HEK293 (cell line): Measurements from ENCODE around the gene ERBB4.

Experiments
- CTCF ChIA-PET: fragments of 350-600 bp; formaldehyde crosslinking; extraction: SDS; loops from one replicate; lab custom pipeline; 2021; ENCODE audit warnings: antibody characterized with exemption; lab: Yijun Ruan, JAX
- POLR2A ChIA-PET: fragments of 300-600 bp; formaldehyde crosslinking; extraction: SDS; loops from one replicate; lab custom pipeline; 2020; ENCODE audit warnings: antibody characterized with exemption, inconsistent platforms; lab: Yijun Ruan, JAX
- H3K27ac ChIP-seq: fragments of 200-500 bp; sonication (Bioruptor generic); 2 replicates; pipeline ENCODE4 v1.5.1; 2014; ENCODE audit warnings: low read depth, low read length, control low read depth, inconsistent platforms; ENCODE audit errors: extremely low read depth
- H3K36me3 ChIP-seq, 2 experiments: fragments of 200-500 bp in 1 of 2; sonication (Bioruptor generic) in 1 of 2; 1 replicate in 1 of 2; 2 replicates in 1 of 2; pipeline ENCODE4 v1.5.1; 2014 to 2017; ENCODE audit warnings: inconsistent platforms in 2 of 2, low read length in 2 of 2; ENCODE audit not compliant: control insufficient read depth in 2 of 2, insufficient read depth in 1 of 2
- H3K4me1 ChIP-seq: fragments of 200-500 bp; sonication (Bioruptor generic); 2 replicates; pipeline ENCODE4 v1.5.1; 2014; ENCODE audit warnings: mild to moderate bottlenecking, low read length, inconsistent platforms; ENCODE audit not compliant: control insufficient read depth, insufficient read depth
- H3K4me3 ChIP-seq: 2 replicates; pipeline ENCODE4 v1.5.1; 2011; ENCODE audit warnings: low read depth, mild to moderate bottlenecking, control low read depth, low read length, moderate library complexity
- H3K9me3 ChIP-seq: fragments of 200-500 bp; sonication (Bioruptor generic); 2 replicates; pipeline ENCODE4 v1.5.1; 2014; ENCODE audit warnings: low read depth, low read length, inconsistent platforms; ENCODE audit not compliant: control insufficient read depth, insufficient read depth
- BCL6B ChIP-seq: fragments of 450-650 bp; formaldehyde crosslinking; IDR thresholded peaks from 2 replicates; pipeline ENCODE4 v1.5.1; 2017; ENCODE audit warnings: missing biosample characterization, missing genetic modification characterization
- CTCF ChIP-seq: fragments of 450-650 bp; formaldehyde crosslinking; IDR thresholded peaks from 2 replicates; pipeline ENCODE4 v1.5.1; 2016; ENCODE audit warnings: missing biosample characterization, missing genetic modification characterization
- INSM2 ChIP-seq: fragments of 450-650 bp; formaldehyde crosslinking; IDR thresholded peaks from 2 replicates; pipeline ENCODE4 v1.5.1; 2016; ENCODE audit warnings: missing biosample characterization, missing genetic modification characterization
- KLF7 ChIP-seq: fragments of 450-650 bp; formaldehyde crosslinking; IDR thresholded peaks from 2 replicates; pipeline ENCODE4 v1.5.1; 2016; ENCODE audit warnings: missing biosample characterization, missing genetic modification characterization, borderline replicate concordance
- MEIS1 ChIP-seq: sonication (generic); formaldehyde crosslinking; IDR thresholded peaks from 2 replicates; pipeline ENCODE4 v1.8.1; 2022; ENCODE audit warnings: missing genetic modification reagents, mild to moderate bottlenecking, borderline replicate concordance
- TCF7L2 ChIP-seq: IDR thresholded peaks from 2 replicates; pipeline ENCODE4 v1.6.1; 2011; ENCODE audit warnings: low read depth, mild to moderate bottlenecking, inconsistent platforms, low read length, moderate library complexity, borderline replicate concordance
- ZBTB21 ChIP-seq: fragments of 450-650 bp; formaldehyde crosslinking; IDR thresholded peaks from 2 replicates; pipeline ENCODE4 v1.5.1; 2017; ENCODE audit warnings: missing biosample characterization, missing genetic modification characterization
- ZBTB6 ChIP-seq: fragments of 450-650 bp; formaldehyde crosslinking; IDR thresholded peaks from 2 replicates; pipeline ENCODE4 v1.5.1; 2017; ENCODE audit warnings: missing biosample characterization, missing genetic modification characterization
- ZBTB8A ChIP-seq: fragments of 450-650 bp; formaldehyde crosslinking; IDR thresholded peaks from 2 replicates; pipeline ENCODE4 v1.5.1; 2016; ENCODE audit warnings: missing biosample characterization, missing genetic modification characterization
- ZNF16 ChIP-seq: fragments of 450-650 bp; formaldehyde crosslinking; IDR thresholded peaks from 2 replicates; pipeline ENCODE4 v1.5.1; 2016; ENCODE audit warnings: low read depth, missing biosample characterization, missing genetic modification characterization
- ZNF266 ChIP-seq: fragments of 450-650 bp; formaldehyde crosslinking; IDR thresholded peaks from 2 replicates; pipeline ENCODE4 v1.5.1; 2016; ENCODE audit warnings: missing biosample characterization, missing genetic modification characterization, low read depth
- ZNF274 ChIP-seq, 2 experiments: fragments of 200-500 bp in 1 of 2; fragments of 450-650 bp in 1 of 2; sonication (Bioruptor generic) in 1 of 2; formaldehyde crosslinking in 1 of 2; IDR thresholded peaks; 2 replicates each; pipeline versions ENCODE4 v1.5.1 to v1.6.1; 2014 to 2016; ENCODE audit warnings: borderline replicate concordance in 1 of 2, inconsistent platforms in 1 of 2, low read length in 1 of 2, missing biosample characterization in 1 of 2, missing genetic modification characterization in 1 of 2
- ZNF280D ChIP-seq: fragments of 450-650 bp; formaldehyde crosslinking; IDR thresholded peaks from 2 replicates; pipeline ENCODE4 v1.5.1; 2016; ENCODE audit warnings: missing biosample characterization, missing genetic modification characterization
- ZNF394 ChIP-seq: fragments of 450-650 bp; formaldehyde crosslinking; IDR thresholded peaks from 2 replicates; pipeline ENCODE4 v1.5.1; 2016; ENCODE audit warnings: missing biosample characterization, missing genetic modification characterization, mild to moderate bottlenecking, moderate library complexity, borderline replicate concordance
- ZNF654 ChIP-seq: fragments of 450-650 bp; formaldehyde crosslinking; IDR thresholded peaks from 2 replicates; pipeline ENCODE4 v1.5.1; 2016; ENCODE audit warnings: low read depth, missing biosample characterization, missing genetic modification characterization
- ZNF747 ChIP-seq: fragments of 450-650 bp; formaldehyde crosslinking; IDR thresholded peaks from 2 replicates; pipeline ENCODE4 v1.5.1; 2016; ENCODE audit warnings: missing biosample characterization, missing genetic modification characterization
- ZNF777 ChIP-seq: fragments of 450-650 bp; formaldehyde crosslinking; IDR thresholded peaks from 2 replicates; pipeline ENCODE4 v1.5.1; 2017; ENCODE audit warnings: missing biosample characterization, missing genetic modification characterization, borderline replicate concordance

The ERBB4 gene

GRCh38 chr2:212548455-212548819, 9.8 kb upstream of the ERBB4 start:
- ChIA-PET POLR2A (no interaction called here), CTCF (interaction anchor here (1.2 kb wide), 1 partner anchor 645 kb away, joined by 4 read pairs; no protein-coding TSS in a partner anchor)
- TF ChIP-seq ZNF274 (IDR thresholded peaks at IDR 0.05; ENCODE audit: low read length), result no peak
- TF ChIP-seq ZNF274 (tag by site-specific recombination; IDR thresholded peaks at IDR 0.05; ENCODE audit: borderline replicate concordance), result no peak
- TF ChIP-seq KLF7 (tag by site-specific recombination), result no peak
- TF ChIP-seq BCL6B (tag by site-specific recombination), result no peak
- no peak for TF ChIP-seq ZNF280D (tag by site-specific recombination)
- no peak for TF ChIP-seq ZBTB8A (tag by site-specific recombination)
- TF ChIP-seq ZNF16 (tag by site-specific recombination), result no peak
- no peak for TF ChIP-seq ZBTB21 (tag by site-specific recombination)
- no peak for TF ChIP-seq TCF7L2
- TF ChIP-seq ZNF266, result no peak
- no peak for TF ChIP-seq INSM2 (tag by site-specific recombination)
- no peak for TF ChIP-seq ZNF777 (tag by site-specific recombination)
- TF ChIP-seq ZNF747, result no peak
- no peak for TF ChIP-seq ZNF394 (tag by site-specific recombination)
- no peak for TF ChIP-seq MEIS1
- TF ChIP-seq ZNF654 (tag by site-specific recombination), result peak; percentile 71
- TF ChIP-seq CTCF (tag by site-specific recombination), result peak; percentile 56; the same call in 1 of the 2 replicates
- TF ChIP-seq ZBTB6 (tag by site-specific recombination), result no peak
- Histone ChIP-seq H3K4me1 (peaks cover 3% of the 10 kb centered on the region), H3K36me3 (no peaks in the 10 kb centered on the region), H3K9me3 (no peaks in the 10 kb centered on the region), H3K4me3 (no peak overlapping the region), H3K27ac (no peak overlapping the region)
